Liver (tissue), 3 donors: ENCODE measurements around the gene ELF4.

Source experiments
- CTCF ChIP-seq: fragments of 150-350 bp; IDR thresholded peaks from 2 replicates; pipeline ENCODE4 v1.5.1; 2017; ENCODE audit warnings: improper control_type of control experiment, low read depth, low read length; ENCODE audit not compliant: missing input control
- EGR1 ChIP-seq, 2 donors: IDR thresholded peaks; 2 replicates each; pipeline ENCODE4 v1.6.1; 2016 to 2018; ENCODE audit warnings: antibody characterized with exemption in 2 of 2, low read depth in 2 of 2
- GABPA ChIP-seq, 2 donors: IDR thresholded peaks in 1 of 2; conservative IDR thresholded peaks in 1 of 2; 2 replicates each; pipeline ENCODE4 v1.6.1; 2016; ENCODE audit warnings: antibody characterized with exemption in 2 of 2, mild to moderate bottlenecking in 1 of 2, moderate library complexity in 1 of 2
- MAX ChIP-seq: IDR thresholded peaks from 2 replicates; pipeline ENCODE4 v1.6.1; 2016; ENCODE audit warnings: antibody characterized with exemption
- RAD21 ChIP-seq, 2 donors: IDR thresholded peaks; 2 replicates each; pipeline ENCODE4 v1.6.1; 2016; ENCODE audit warnings: antibody characterized with exemption in 2 of 2, mild to moderate bottlenecking in 2 of 2
- REST ChIP-seq: IDR thresholded peaks from 2 replicates; pipeline ENCODE4 v1.6.1; 2016; ENCODE audit warnings: antibody characterized with exemption, mild to moderate bottlenecking
- TAF1 ChIP-seq: conservative IDR thresholded peaks from 2 replicates; pipeline ENCODE4 v1.6.1; 2016; ENCODE audit warnings: antibody characterized with exemption, mild to moderate bottlenecking
- YY1 ChIP-seq: IDR thresholded peaks from 2 replicates; pipeline ENCODE4 v1.6.1; 2016; ENCODE audit warnings: antibody characterized with exemption, mild to moderate bottlenecking
- ZBTB33 ChIP-seq: IDR thresholded peaks from 2 replicates; pipeline ENCODE4 v1.6.1; 2016; ENCODE audit warnings: antibody characterized with exemption
- donor health status: healthy.
- donor health status: healthy.

GRCh38 chrX:130094696-130095095, 15.6 kb downstream of the ELF4 start:
- no peak for TF ChIP-seq YY1
- no peak for TF ChIP-seq CTCF
- TF ChIP-seq RAD21 (IDR thresholded peaks at IDR 0.05): no peak
- no peak for TF ChIP-seq REST
- TF ChIP-seq ZBTB33: no peak
- TF ChIP-seq GABPA (IDR thresholded peaks at IDR 0.05 in 1 of 2, conservative IDR thresholded peaks at IDR 0.05 in 1 of 2): no peak
- no peak for TF ChIP-seq TAF1
- TF ChIP-seq MAX: no peak
- no peak for TF ChIP-seq EGR1 (IDR thresholded peaks at IDR 0.05; ENCODE audit: low read depth in 2 of 2)
